K562 (cell line): ENCODE data around the gene SYTL2. TPM values are rescaled to one million over a fixed set of nuclear protein-coding genes. Genes with fewer than 3 reads are reported as not detected.

Source experiments
- ATAC-seq: fragments of 200-7000 bp; cut with Tn5 transposase; 3 replicates; pipeline ENCODE4 v1.9.1; 2020; ENCODE audit warnings: moderate library complexity
- BruUV-seq: library from RNA; stranded (reverse); fragments of 400-500 nt; replicated peaks from 2 replicates; lab custom pipeline; 2021; lab: Mats Ljungman, UMichigan
- CTCF ChIA-PET: fragments of 300-600 bp; formaldehyde crosslinking; extraction: SDS; loops from one replicate; lab custom pipeline; 2021; ENCODE audit warnings: low intra/inter-chr PET ratio; lab: Yijun Ruan, JAX
- POLR2A ChIA-PET: fragments of 300-600, 350-650 bp; sonication (Branson Sonifier 250); formaldehyde crosslinking; extraction: SDS; loops from one replicate; lab custom pipeline; 2021; ENCODE audit warnings: antibody characterized with exemption, inconsistent platforms; lab: Yijun Ruan, JAX
- DNase-seq, 4 experiments: peaks; one replicate each; pipeline versions ENCODE4 v3.0.0 to v3.0.0-alpha.2; 2011 to 2018; ENCODE audit warnings: low spot score in 3 of 4, mixed read lengths in 3 of 4; ENCODE audit errors: extremely low read depth in 1 of 4
- FAIRE-seq: peaks from 2 replicates; lab custom pipeline; 2011; peaks lifted over from hg19 to GRCh38; lab: Jason Lieb, UNC
- H2AFZ ChIP-seq: 2 replicates; pipeline ENCODE4 v1.6.0; 2011; ENCODE audit warnings: low read depth, low read length, control low read depth, inconsistent platforms
- H3K27ac ChIP-seq: fragments of 200-600 bp; 3 replicates; pipeline ENCODE4 v1.8.0; 2011; ENCODE audit warnings: low read depth, mild to moderate bottlenecking, control low read depth, inconsistent platforms, low read length, moderate library complexity, mixed read lengths; ENCODE audit errors: extremely low read depth
- H3K27me3 ChIP-seq, 2 experiments: fragments of 300-600 bp in 1 of 2; 2 replicates in 1 of 2; 3 replicates in 1 of 2; pipeline versions ENCODE4 v1.6.0 to v1.8.0; 2011; ENCODE audit warnings: inconsistent platforms in 2 of 2, low read length in 2 of 2, mild to moderate bottlenecking in 1 of 2, mixed read lengths in 1 of 2, moderate library complexity in 1 of 2; ENCODE audit not compliant: control insufficient read depth in 2 of 2, insufficient read depth in 2 of 2
- H3K36me3 ChIP-seq: fragments of 300-600 bp; 3 replicates; pipeline ENCODE4 v1.8.0; 2011; ENCODE audit warnings: mild to moderate bottlenecking, low read length, inconsistent platforms; ENCODE audit not compliant: control insufficient read depth, insufficient read depth
- H3K4me1 ChIP-seq, 2 experiments: fragments of 200-600 bp in 1 of 2; replicated peaks in 1 of 2; 2 replicates in 1 of 2; 3 replicates in 1 of 2; pipeline versions ENCODE4 v1.5.1 to v1.8.0; 2011; ENCODE audit warnings: inconsistent platforms in 2 of 2, low read length in 2 of 2, mild to moderate bottlenecking in 1 of 2, mixed read lengths in 1 of 2, moderate library complexity in 1 of 2; ENCODE audit not compliant: control insufficient read depth in 2 of 2, insufficient read depth in 2 of 2
- H3K4me2 ChIP-seq: 2 replicates; pipeline ENCODE4 v1.6.1; 2011; ENCODE audit warnings: low read length, control low read depth, inconsistent platforms, mixed read lengths; ENCODE audit not compliant: insufficient read depth
- H3K4me3 ChIP-seq: fragments of 200-600 bp; sonication (generic), shearing (Covaris generic); 2 replicates; pipeline ENCODE4 v1.5.1; 2016; ENCODE audit warnings: control low read depth, inconsistent platforms
- H3K79me2 ChIP-seq: fragments of 200-600 bp; 3 replicates; pipeline ENCODE4 v1.8.0; 2011; ENCODE audit warnings: low read length, inconsistent platforms; ENCODE audit not compliant: control insufficient read depth, insufficient read depth
- H3K9ac ChIP-seq, 2 experiments: 2 replicates each; pipeline versions ENCODE4 v1.6.0 to v1.6.1; 2011; ENCODE audit warnings: low read depth in 2 of 2, low read length in 2 of 2, control low read depth in 1 of 2, inconsistent platforms in 1 of 2, mild to moderate bottlenecking in 1 of 2, mixed read lengths in 1 of 2; ENCODE audit not compliant: insufficient read depth in 1 of 2
- H3K9me1 ChIP-seq: one replicate; pipeline ENCODE4 v1.6.0; 2011; ENCODE audit warnings: inconsistent platforms, mild to moderate bottlenecking, low read length, moderate library complexity; ENCODE audit not compliant: control insufficient read depth, insufficient read depth
- H3K9me3 ChIP-seq: replicated peaks from 2 replicates; pipeline ENCODE4 v1.5.1; 2011; ENCODE audit warnings: low read depth, low read length, inconsistent platforms; ENCODE audit not compliant: control insufficient read depth, insufficient read depth
- H4K20me1 ChIP-seq: replicated peaks from 2 replicates; pipeline ENCODE4 v1.6.1; 2011; ENCODE audit warnings: low read length, inconsistent platforms, mixed read lengths; ENCODE audit not compliant: control insufficient read depth, insufficient read depth
- ATF1 ChIP-seq, 2 experiments: fragments of 450-650 bp in 1 of 2; IDR thresholded peaks; 2 replicates each; pipeline ENCODE4 v1.6.1; 2016; ENCODE audit warnings: missing compliant biosample characterization in 1 of 2, missing genetic modification characterization in 1 of 2
- HDAC6 ChIP-seq: IDR thresholded peaks from 2 replicates; pipeline ENCODE4 v1.6.1; 2012; ENCODE audit warnings: low read depth, mild to moderate bottlenecking, control low read depth, inconsistent platforms, low read length, moderate library complexity
- ILF3 ChIP-seq: fragments of 450-650 bp; IDR thresholded peaks from 2 replicates; pipeline ENCODE4 v1.6.1; 2018; ENCODE audit warnings: antibody characterized with exemption, mild to moderate bottlenecking, moderate library complexity, borderline replicate concordance
- REST ChIP-seq, 2 experiments: fragments of 450-650 bp; formaldehyde crosslinking in 1 of 2; IDR thresholded peaks; 2 replicates each; pipeline versions ENCODE4 v1.4.0 to v1.6.1; 2014 to 2020; ENCODE audit warnings: mild to moderate bottlenecking in 2 of 2, borderline replicate concordance in 1 of 2, low read depth in 1 of 2
- SMAD1 ChIP-seq: fragments of 150-350 bp; IDR thresholded peaks from 2 replicates; pipeline ENCODE4 v1.6.1; 2014; ENCODE audit warnings: low read length, low read depth; ENCODE audit not compliant: partially characterized antibody
- TAF7 ChIP-seq: fragments of 450-650 bp; IDR thresholded peaks from 2 replicates; pipeline ENCODE4 v1.6.1; 2016; ENCODE audit warnings: missing genetic modification characterization, missing compliant biosample characterization
- ZEB2 ChIP-seq: fragments of 450-650 bp; IDR thresholded peaks from 2 replicates; pipeline ENCODE4 v1.6.1; 2016
- WGBS: fragments of 100-300 bp; shearing (Covaris generic); methylation state at CpG from one replicate; pipeline ENCODE4 v1.1.6; 2016; ENCODE audit warnings: low coverage, mixed read lengths; ENCODE audit not compliant: insufficient coverage; ENCODE audit errors: missing lambda C conversion rate; 5-methylcytosine and 5-hydroxymethylcytosine counted together
- in situ Hi-C: fragments of 300-500 bp; cut with MboI; formaldehyde crosslinking; loops from 4 replicates; pipeline ENCODE4 v1.15.0; 2018; ENCODE audit warnings: inconsistent platforms, mixed read lengths
- intact Hi-C: fragments of 100-400 bp; cut with micrococcal nuclease; formaldehyde crosslinking; loops from 2 replicates; pipeline ENCODE4 v1.14.2; 2022
- polyA plus RNA-seq, 8 experiments: library from polyadenylated mRNA; depleted of rRNA in 4 of 8; stranded (reverse) in 5 of 8; unstranded in 3 of 8; fragments of >200 nt; fragmentation: Nextera tagmentation in 2 of 8; fragmentation: Illumina TruSeq in 1 of 8; extraction: Ambion mirVana in 2 of 8; extraction: Trizol in 1 of 8; gene quantifications; 2 replicates each; pipeline versions ENCODE4 v1.2.1 to v1.2.3, GENCODE V29; 2011 to 2014; ENCODE audit warnings: inconsistent platforms in 1 of 8, missing spikeins in 1 of 8
- total RNA-seq, 7 experiments: library from RNA; depleted of rRNA in 6 of 7; stranded (reverse); fragments of >200 nt in 6 of 7; fragmentation: Illumina TruSeq in 2 of 7; extraction: Trizol in 2 of 7; gene quantifications; 2 replicates each; pipeline versions ENCODE4 v1.2.1 to v1.2.3, GENCODE V29; 2011 to 2021; ENCODE audit warnings: low replicate concordance in 1 of 7

Gene SYTL2
- total and polyA plus RNA-seq, 9 of the 15 experiments (the other 6 are each of a cell fraction or from before 2014, with no cell fraction given): 0.05 to 0.57 (median 0.35) TPM

- intact Hi-C loops (no loop called here), in situ Hi-C loops (no loop called here)
- no peaks in the 10 kb centered on the region; a peak in 1 of 5 replicates for H3K27me3 ChIP-seq
- no peak overlapping the region for H2AFZ ChIP-seq
- BruUV-seq: no TSS peak
- ChIA-PET POLR2A (no interaction called here), CTCF (no interaction called here)
- FAIRE-seq: no peak
- no peak overlapping the region for H3K4me3 ChIP-seq
- TF ChIP-seq ILF3 (no peak), ZEB2 (no peak), SMAD1 (no peak), TAF7 (tag) (no peak), ATF1 (CRISPR knock-in tag; IDR thresholded peaks at IDR 0.05) (no peak), ATF1 (tag; IDR thresholded peaks at IDR 0.05) (no peak), REST (IDR thresholded peaks at IDR 0.05; ENCODE audit: borderline replicate concordance) (no peak), REST (CRISPR knock-in tag; IDR thresholded peaks at IDR 0.05; ENCODE audit: low read depth) (no peak), HDAC6 (no peak)
- H3K9me3 ChIP-seq: no peaks in the 10 kb centered on the region
- H3K27ac ChIP-seq: no peak overlapping the region
- H3K79me2 ChIP-seq: no peaks in the 10 kb centered on the region
- no peak for ATAC-seq
- H3K4me2 ChIP-seq: no peak overlapping the region
- H3K36me3 ChIP-seq: no peaks in the 10 kb centered on the region
- H3K9ac ChIP-seq: no peak overlapping the region
- no peak for DNase-seq
- no peaks in the 10 kb centered on the region for H4K20me1 ChIP-seq
- no peaks in the 10 kb centered on the region for H3K9me1 ChIP-seq
- H3K4me1 ChIP-seq: no peaks in the 10 kb centered on the region
- WGBS: 0% methylated on average over 1 of the region's 1 CpG
Measured at GRCh38 chr11:85835263-85835662, 24.3 kb upstream of the SYTL2 start.
